ENCODE measurements around the gene MOSPD2.

DNA sequence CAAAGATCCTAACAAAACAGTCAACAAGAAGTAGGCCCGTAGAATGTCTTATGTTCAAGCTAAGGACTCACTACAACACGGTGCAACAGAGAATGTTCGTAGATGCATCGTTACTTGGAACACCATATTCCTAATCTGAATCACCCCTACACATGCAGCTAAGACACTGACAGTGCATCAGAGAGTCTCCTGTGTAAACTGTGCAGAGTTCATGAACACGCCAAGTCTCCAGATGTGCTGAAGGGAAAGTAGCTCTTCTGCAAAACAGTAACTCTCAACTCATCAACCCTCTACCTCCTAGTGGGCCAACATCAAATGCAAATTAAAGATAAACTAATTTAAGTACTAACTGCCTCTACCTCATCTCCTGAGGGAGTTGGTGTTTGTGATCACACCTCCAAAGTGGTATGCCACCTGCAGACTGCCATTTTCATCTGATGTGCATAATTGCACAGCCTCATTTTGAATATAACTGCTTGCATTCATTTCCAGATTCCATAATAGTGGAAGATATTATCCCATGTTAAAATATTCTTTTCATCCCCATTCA lies 73.5 kb downstream of the MOSPD2 start:
- TF ChIP-seq CTCF (IDR thresholded peaks at IDR 0.05), result no peak
- no peak for TF ChIP-seq POLR2A (IDR thresholded peaks at IDR 0.05)
- no peak for TF ChIP-seq EP300 (IDR thresholded peaks at IDR 0.05)

Measured in tibial nerve (tissue), 4 donors.